ENCODE measurements around the gene MACF1. TPM values are rescaled to one million over a fixed set of nuclear protein-coding genes. Genes with fewer than 3 reads are reported as not detected.
"Not testable (repeated sequence)": the region's sequence is repeated elsewhere in the genome, so short reads cannot be mapped to it uniquely, and the experiment has no call there.

Gene MACF1
- total RNA-seq, 1 donor from 2014 or later: 226 TPM

GRCh38 chr1:39195166-39196111 lies 9.1 kb upstream of the MACF1 start:
- no peak overlapping the region for H3K4me3 ChIP-seq (ENCODE audit: low read length in 3 of 3)
- peak overlapping the region in 2 of 3 donors; percentile 1 to 40 for H3K9ac ChIP-seq (ENCODE audit: low read depth in 1 of 3, low read length in 3 of 3)
- H3K9me3 ChIP-seq (ENCODE audit: control insufficient read depth in 3 of 3, low read length in 3 of 3): no peaks in the 10 kb centered on the region
- H3K27me3 ChIP-seq (ENCODE audit: control insufficient read depth in 3 of 3, insufficient read depth in 3 of 3, low read length in 3 of 3): no peaks in the 10 kb centered on the region
- peaks cover 10 to 33% (median 21%) of the 10 kb centered on the region in 3 donors for H3K4me1 ChIP-seq (ENCODE audit: control insufficient read depth in 3 of 3, insufficient read depth in 3 of 3, low read length in 3 of 3)
- no peak overlapping the region for H3K27ac ChIP-seq (ENCODE audit: low read depth, low read length)
- H3K36me3 ChIP-seq (ENCODE audit: control insufficient read depth in 3 of 3, insufficient read depth in 3 of 3, low read length in 3 of 3): no peaks in the 10 kb centered on the region

- Histone ChIP-seq H3K4me1 (ENCODE audit: control insufficient read depth in 3 of 3, insufficient read depth in 3 of 3, low read length in 3 of 3) (peaks cover 9 to 30% (median 20%) of the 10 kb centered on the region in 3 donors), H3K4me3 (ENCODE audit: low read length in 3 of 3) (no peak overlapping the region), H3K9ac (ENCODE audit: low read depth in 1 of 3, low read length in 3 of 3) (peak overlapping the region in 1 of 3 donors; percentile 44)
These were observed 8.0 kb upstream of the MACF1 start for GRCh38 chr1:39196244-39197215.

GRCh38 chr1:39199593-39199992 lies 4.9 kb upstream of the MACF1 start:
- Histone ChIP-seq H3K27ac (ENCODE audit: low read depth, low read length) (no peak overlapping the region), H3K27me3 (ENCODE audit: control insufficient read depth in 3 of 3, insufficient read depth in 3 of 3, low read length in 3 of 3) (no peaks in the 10 kb centered on the region), H3K4me1 (ENCODE audit: control insufficient read depth in 3 of 3, insufficient read depth in 3 of 3, low read length in 3 of 3) (peaks cover 11 to 24% (median 15%) of the 10 kb centered on the region in 3 donors), H3K36me3 (ENCODE audit: control insufficient read depth in 3 of 3, insufficient read depth in 3 of 3, low read length in 3 of 3) (no peaks in the 10 kb centered on the region), H3K4me3 (ENCODE audit: low read length in 3 of 3) (no peak overlapping the region), H3K9me3 (ENCODE audit: control insufficient read depth in 3 of 3, low read length in 3 of 3) (no peaks in the 10 kb centered on the region), H3K9ac (ENCODE audit: low read depth in 1 of 3, low read length in 3 of 3) (no peak overlapping the region)

More at GRCh38 chr1:39196244-39197215, 8.0 kb upstream of the MACF1 start:
- Histone ChIP-seq H3K36me3 (ENCODE audit: control insufficient read depth in 3 of 3, insufficient read depth in 3 of 3, low read length in 3 of 3) (no peaks in the 10 kb centered on the region), H3K9me3 (ENCODE audit: control insufficient read depth in 3 of 3, low read length in 3 of 3) (no peaks in the 10 kb centered on the region), H3K27me3 (ENCODE audit: control insufficient read depth in 3 of 3, insufficient read depth in 3 of 3, low read length in 3 of 3) (no peaks in the 10 kb centered on the region), H3K27ac (ENCODE audit: low read depth, low read length) (no peak overlapping the region)

GRCh38 chr1:39205102-39205780 lies 746 bp downstream of the MACF1 start:
- Histone ChIP-seq H3K36me3 (ENCODE audit: control insufficient read depth in 3 of 3, insufficient read depth in 3 of 3, low read length in 3 of 3) (no peaks in the 10 kb centered on the region), H3K4me3 (ENCODE audit: low read length in 3 of 3) (peak overlapping the region; percentile 42 to 66 (median 57)), H3K4me1 (ENCODE audit: control insufficient read depth in 3 of 3, insufficient read depth in 3 of 3, low read length in 3 of 3) (peaks cover 14 to 22% (median 19%) of the 10 kb centered on the region in 3 donors), H3K27me3 (ENCODE audit: control insufficient read depth in 3 of 3, insufficient read depth in 3 of 3, low read length in 3 of 3) (no peaks in the 10 kb centered on the region), H3K27ac (ENCODE audit: low read depth, low read length) (peak overlapping the region; percentile 86), H3K9me3 (ENCODE audit: control insufficient read depth in 3 of 3, low read length in 3 of 3) (no peaks in the 10 kb centered on the region), H3K9ac (ENCODE audit: low read depth in 1 of 3, low read length in 3 of 3) (peak overlapping the region; percentile 63 to 71 (median 66))

- Histone ChIP-seq H3K4me3 (ENCODE audit: low read length in 3 of 3) (peak overlapping the region; percentile 42 to 66 (median 57)), H3K27me3 (ENCODE audit: control insufficient read depth in 3 of 3, insufficient read depth in 3 of 3, low read length in 3 of 3) (no peaks in the 10 kb centered on the region), H3K9ac (ENCODE audit: low read depth in 1 of 3, low read length in 3 of 3) (peak overlapping the region in 2 of 3 donors; percentile 63 to 66), H3K4me1 (ENCODE audit: control insufficient read depth in 3 of 3, insufficient read depth in 3 of 3, low read length in 3 of 3) (peaks cover 14 to 22% (median 19%) of the 10 kb centered on the region in 3 donors), H3K27ac (ENCODE audit: low read depth, low read length) (peak overlapping the region; percentile 86), H3K36me3 (ENCODE audit: control insufficient read depth in 3 of 3, insufficient read depth in 3 of 3, low read length in 3 of 3) (no peaks in the 10 kb centered on the region), H3K9me3 (ENCODE audit: control insufficient read depth in 3 of 3, low read length in 3 of 3) (no peaks in the 10 kb centered on the region)
These were observed 1.4 kb downstream of the MACF1 start for GRCh38 chr1:39205781-39206464.

GRCh38 chr1:39208360-39208759 lies 3.9 kb downstream of the MACF1 start:
- H3K27ac ChIP-seq (ENCODE audit: low read depth, low read length); H3K4me3 ChIP-seq (ENCODE audit: low read length in 3 of 3); H3K36me3 ChIP-seq (ENCODE audit: control insufficient read depth in 3 of 3, insufficient read depth in 3 of 3, low read length in 3 of 3); H3K27me3 ChIP-seq (ENCODE audit: control insufficient read depth in 3 of 3, insufficient read depth in 3 of 3, low read length in 3 of 3); H3K9me3 ChIP-seq (ENCODE audit: control insufficient read depth in 3 of 3, low read length in 3 of 3); H3K9ac ChIP-seq (ENCODE audit: low read depth in 1 of 3, low read length in 3 of 3): not testable (repeated sequence)
- H3K4me1 ChIP-seq (ENCODE audit: control insufficient read depth in 3 of 3, insufficient read depth in 3 of 3, low read length in 3 of 3): peaks cover 14 to 20% (median 19%) of the 10 kb centered on the region in 3 donors

- Histone ChIP-seq H3K27ac (ENCODE audit: low read depth, low read length) (no peak overlapping the region), H3K27me3 (ENCODE audit: control insufficient read depth in 3 of 3, insufficient read depth in 3 of 3, low read length in 3 of 3) (no peaks in the 10 kb centered on the region), H3K9ac (ENCODE audit: low read depth in 1 of 3, low read length in 3 of 3) (no peak overlapping the region), H3K4me3 (ENCODE audit: low read length in 3 of 3) (no peak overlapping the region), H3K9me3 (ENCODE audit: control insufficient read depth in 3 of 3, low read length in 3 of 3) (no peaks in the 10 kb centered on the region), H3K36me3 (ENCODE audit: control insufficient read depth in 3 of 3, insufficient read depth in 3 of 3, low read length in 3 of 3) (no peaks in the 10 kb centered on the region), H3K4me1 (ENCODE audit: control insufficient read depth in 3 of 3, insufficient read depth in 3 of 3, low read length in 3 of 3) (peaks cover 17 to 23% (median 21%) of the 10 kb centered on the region in 3 donors)
These were observed 6.2 kb downstream of the MACF1 start for GRCh38 chr1:39210649-39211048.

GRCh38 chr1:39212499-39212898 lies 8.0 kb downstream of the MACF1 start:
- Histone ChIP-seq H3K4me1 (ENCODE audit: control insufficient read depth in 3 of 3, insufficient read depth in 3 of 3, low read length in 3 of 3) (peaks cover 14 to 23% (median 20%) of the 10 kb centered on the region in 3 donors), H3K4me3 (ENCODE audit: low read length in 3 of 3) (no peak overlapping the region), H3K27ac (ENCODE audit: low read depth, low read length) (no peak overlapping the region), H3K9me3 (ENCODE audit: control insufficient read depth in 3 of 3, low read length in 3 of 3) (no peaks in the 10 kb centered on the region), H3K27me3 (ENCODE audit: control insufficient read depth in 3 of 3, insufficient read depth in 3 of 3, low read length in 3 of 3) (no peaks in the 10 kb centered on the region), H3K9ac (ENCODE audit: low read depth in 1 of 3, low read length in 3 of 3) (no peak overlapping the region), H3K36me3 (ENCODE audit: control insufficient read depth in 3 of 3, insufficient read depth in 3 of 3, low read length in 3 of 3) (no peaks in the 10 kb centered on the region)

GRCh38 chr1:39213511-39214002 lies 9.1 kb downstream of the MACF1 start:
- Histone ChIP-seq H3K27ac (ENCODE audit: low read depth, low read length) (peak overlapping the region; percentile 34), H3K36me3 (ENCODE audit: control insufficient read depth in 3 of 3, insufficient read depth in 3 of 3, low read length in 3 of 3) (no peaks in the 10 kb centered on the region), H3K4me1 (ENCODE audit: control insufficient read depth in 3 of 3, insufficient read depth in 3 of 3, low read length in 3 of 3) (peaks cover 14 to 23% (median 20%) of the 10 kb centered on the region in 3 donors), H3K4me3 (ENCODE audit: low read length in 3 of 3) (no peak overlapping the region), H3K9me3 (ENCODE audit: control insufficient read depth in 3 of 3, low read length in 3 of 3) (no peaks in the 10 kb centered on the region), H3K27me3 (ENCODE audit: control insufficient read depth in 3 of 3, insufficient read depth in 3 of 3, low read length in 3 of 3) (no peaks in the 10 kb centered on the region), H3K9ac (ENCODE audit: low read depth in 1 of 3, low read length in 3 of 3) (peak overlapping the region in 2 of 3 donors; percentile 38 to 60)

Measured in skeletal muscle tissue (tissue), 4 donors.